ENCODE measurements around the gene MOSPD3. TPM values are rescaled to one million over a fixed set of nuclear protein-coding genes. Genes with fewer than 3 reads are reported as not detected.
A peak's percentile ranks its signal among the peaks of the same experiment; 100 is the strongest.

MOSPD3 gene
- total and polyA plus RNA-seq, 2 of the 13 experiments (the other 11 are each of a cell fraction or from before 2014, with no cell fraction given): 7.6 to 8.8 TPM

DNA sequence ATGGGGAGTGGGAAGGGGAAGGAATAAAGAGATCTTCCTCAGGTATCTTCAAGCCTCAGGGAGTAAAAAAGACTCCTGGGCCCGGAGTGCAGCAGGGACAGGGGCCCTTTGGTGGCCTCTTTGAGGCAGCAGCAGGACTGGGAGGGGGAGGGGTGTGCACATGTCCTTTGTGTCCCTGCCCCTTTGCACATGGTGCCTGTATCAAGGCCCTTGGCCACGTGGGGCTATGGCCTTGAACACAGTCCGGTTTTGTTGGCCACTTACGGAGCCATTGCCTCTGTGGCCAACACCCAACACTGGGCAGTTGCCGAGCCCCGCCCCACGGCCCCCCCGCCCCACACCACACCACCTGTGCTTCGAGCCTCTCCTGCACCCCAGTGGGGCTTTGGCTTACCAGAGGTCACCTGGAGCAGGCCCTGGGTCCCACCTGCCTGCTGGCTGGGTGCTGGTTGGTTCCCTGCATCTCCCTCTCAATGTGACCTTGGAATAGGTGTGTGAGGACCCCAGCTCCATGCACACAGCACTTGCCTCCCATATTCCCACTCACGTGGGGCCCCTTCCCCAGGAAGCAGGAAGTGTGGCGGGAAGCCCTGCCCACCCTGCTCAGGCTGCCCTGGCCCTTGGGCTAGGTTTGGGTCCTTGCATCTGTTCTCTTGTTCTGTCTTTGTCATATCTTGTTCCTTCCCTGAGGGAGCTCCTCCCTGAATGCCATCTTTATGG lies 44.0 kb upstream of the MOSPD3 start (continued):
- TF ChIP-seq, protein P1, sequence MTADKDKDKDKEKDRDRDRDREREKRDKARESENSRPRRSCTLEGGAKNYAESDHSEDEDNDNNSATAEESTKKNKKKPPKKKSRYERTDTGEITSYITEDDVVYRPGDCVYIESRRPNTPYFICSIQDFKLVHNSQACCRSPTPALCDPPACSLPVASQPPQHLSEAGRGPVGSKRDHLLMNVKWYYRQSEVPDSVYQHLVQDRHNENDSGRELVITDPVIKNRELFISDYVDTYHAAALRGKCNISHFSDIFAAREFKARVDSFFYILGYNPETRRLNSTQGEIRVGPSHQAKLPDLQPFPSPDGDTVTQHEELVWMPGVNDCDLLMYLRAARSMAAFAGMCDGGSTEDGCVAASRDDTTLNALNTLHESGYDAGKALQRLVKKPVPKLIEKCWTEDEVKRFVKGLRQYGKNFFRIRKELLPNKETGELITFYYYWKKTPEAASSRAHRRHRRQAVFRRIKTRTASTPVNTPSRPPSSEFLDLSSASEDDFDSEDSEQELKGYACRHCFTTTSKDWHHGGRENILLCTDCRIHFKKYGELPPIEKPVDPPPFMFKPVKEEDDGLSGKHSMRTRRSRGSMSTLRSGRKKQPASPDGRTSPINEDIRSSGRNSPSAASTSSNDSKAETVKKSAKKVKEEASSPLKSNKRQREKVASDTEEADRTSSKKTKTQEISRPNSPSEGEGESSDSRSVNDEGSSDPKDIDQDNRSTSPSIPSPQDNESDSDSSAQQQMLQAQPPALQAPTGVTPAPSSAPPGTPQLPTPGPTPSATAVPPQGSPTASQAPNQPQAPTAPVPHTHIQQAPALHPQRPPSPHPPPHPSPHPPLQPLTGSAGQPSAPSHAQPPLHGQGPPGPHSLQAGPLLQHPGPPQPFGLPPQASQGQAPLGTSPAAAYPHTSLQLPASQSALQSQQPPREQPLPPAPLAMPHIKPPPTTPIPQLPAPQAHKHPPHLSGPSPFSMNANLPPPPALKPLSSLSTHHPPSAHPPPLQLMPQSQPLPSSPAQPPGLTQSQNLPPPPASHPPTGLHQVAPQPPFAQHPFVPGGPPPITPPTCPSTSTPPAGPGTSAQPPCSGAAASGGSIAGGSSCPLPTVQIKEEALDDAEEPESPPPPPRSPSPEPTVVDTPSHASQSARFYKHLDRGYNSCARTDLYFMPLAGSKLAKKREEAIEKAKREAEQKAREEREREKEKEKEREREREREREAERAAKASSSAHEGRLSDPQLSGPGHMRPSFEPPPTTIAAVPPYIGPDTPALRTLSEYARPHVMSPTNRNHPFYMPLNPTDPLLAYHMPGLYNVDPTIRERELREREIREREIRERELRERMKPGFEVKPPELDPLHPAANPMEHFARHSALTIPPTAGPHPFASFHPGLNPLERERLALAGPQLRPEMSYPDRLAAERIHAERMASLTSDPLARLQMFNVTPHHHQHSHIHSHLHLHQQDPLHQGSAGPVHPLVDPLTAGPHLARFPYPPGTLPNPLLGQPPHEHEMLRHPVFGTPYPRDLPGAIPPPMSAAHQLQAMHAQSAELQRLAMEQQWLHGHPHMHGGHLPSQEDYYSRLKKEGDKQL (CRISPR knock-in tag; IDR thresholded peaks at IDR 0.05; ENCODE audit: low read depth): peak; percentile 82
- TF ChIP-seq, protein P2, sequence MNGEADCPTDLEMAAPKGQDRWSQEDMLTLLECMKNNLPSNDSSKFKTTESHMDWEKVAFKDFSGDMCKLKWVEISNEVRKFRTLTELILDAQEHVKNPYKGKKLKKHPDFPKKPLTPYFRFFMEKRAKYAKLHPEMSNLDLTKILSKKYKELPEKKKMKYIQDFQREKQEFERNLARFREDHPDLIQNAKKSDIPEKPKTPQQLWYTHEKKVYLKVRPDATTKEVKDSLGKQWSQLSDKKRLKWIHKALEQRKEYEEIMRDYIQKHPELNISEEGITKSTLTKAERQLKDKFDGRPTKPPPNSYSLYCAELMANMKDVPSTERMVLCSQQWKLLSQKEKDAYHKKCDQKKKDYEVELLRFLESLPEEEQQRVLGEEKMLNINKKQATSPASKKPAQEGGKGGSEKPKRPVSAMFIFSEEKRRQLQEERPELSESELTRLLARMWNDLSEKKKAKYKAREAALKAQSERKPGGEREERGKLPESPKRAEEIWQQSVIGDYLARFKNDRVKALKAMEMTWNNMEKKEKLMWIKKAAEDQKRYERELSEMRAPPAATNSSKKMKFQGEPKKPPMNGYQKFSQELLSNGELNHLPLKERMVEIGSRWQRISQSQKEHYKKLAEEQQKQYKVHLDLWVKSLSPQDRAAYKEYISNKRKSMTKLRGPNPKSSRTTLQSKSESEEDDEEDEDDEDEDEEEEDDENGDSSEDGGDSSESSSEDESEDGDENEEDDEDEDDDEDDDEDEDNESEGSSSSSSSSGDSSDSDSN (CRISPR knock-in tag; IDR thresholded peaks at IDR 0.05): no peak; the same call in 1 of the 2 replicates
- TF ChIP-seq ZNF138 (CRISPR knock-in tag; IDR thresholded peaks at IDR 0.05; ENCODE audit: low read depth) (peak; percentile 77; the same call in 1 of the 2 replicates), HOXA9 (CRISPR knock-in tag; IDR thresholded peaks at IDR 0.05; ENCODE audit: borderline replicate concordance) (0 out of 2 replicates have a peak, but pooled peaks have one; percentile 49), KDM5A (IDR thresholded peaks at IDR 0.05; ENCODE audit: borderline replicate concordance, low read length) (no peak), ZNF121 (CRISPR knock-in tag; IDR thresholded peaks at IDR 0.05) (peak; percentile 79; the same call in 1 of the 2 replicates), ZNF883 (CRISPR knock-in tag; IDR thresholded peaks at IDR 0.05; ENCODE audit: not compliant biosample characterization) (no peak), GFI1 (CRISPR knock-in tag; IDR thresholded peaks at IDR 0.05; ENCODE audit: borderline replicate concordance) (peak; percentile 60), AGO1 (IDR thresholded peaks at IDR 0.05; ENCODE audit: low read depth, low read length, poor library complexity, severe bottlenecking) (peak; percentile 96), ZNF567 (CRISPR knock-in tag; IDR thresholded peaks at IDR 0.05; ENCODE audit: borderline replicate concordance) (no peak), ASH2L (IDR thresholded peaks at IDR 0.05; ENCODE audit: insufficient read length, low read depth, low read length) (peak; percentile 83), ZNF530 (CRISPR knock-in tag; IDR thresholded peaks at IDR 0.05; ENCODE audit: low read depth) (peak; percentile 63; the same call in 1 of the 2 replicates), TOE1 (CRISPR knock-in tag; IDR thresholded peaks at IDR 0.05) (peak; percentile 78; the same call in 1 of the 2 replicates), ZNF501 (CRISPR knock-in tag; IDR thresholded peaks at IDR 0.05) (no peak), ZNF430 (CRISPR knock-in tag; IDR thresholded peaks at IDR 0.05) (peak; percentile 89), KAT8 (CRISPR knock-in tag; IDR thresholded peaks at IDR 0.05) (peak; percentile 46; the same call in 1 of the 2 replicates), ZFP62 (CRISPR knock-in tag; IDR thresholded peaks at IDR 0.05) (0 out of 2 replicates have a peak, but pooled peaks have one; percentile 69), NR2C2 (CRISPR knock-in tag; IDR thresholded peaks at IDR 0.05; ENCODE audit: borderline replicate concordance) (peak; percentile 70), SIX4 (CRISPR knock-in tag; IDR thresholded peaks at IDR 0.05) (no peak; the same call in 1 of the 2 replicates)
